Caco-2 (cell line): ENCODE measurements around the gene PCSK9. TPM values are rescaled to one million over a fixed set of nuclear protein-coding genes. Genes with fewer than 3 reads are reported as not detected.

Source experiments
- BruUV-seq: library from RNA; stranded (reverse); fragments of 400-500 nt; replicated peaks from 2 replicates; lab custom pipeline; 2021; lab: Mats Ljungman, UMichigan
- CTCF ChIA-PET: fragments of 300-600 bp; sonication (Branson Sonifier 250); formaldehyde crosslinking; loops from one replicate; lab custom pipeline; 2022; ENCODE audit warnings: antibody characterized with exemption; lab: Charles Lee
- POLR2A ChIA-PET: fragments of 300-600 bp; sonication (Branson Sonifier 250); formaldehyde crosslinking; loops from one replicate; lab custom pipeline; 2022; ENCODE audit warnings: antibody characterized with exemption; lab: Charles Lee
- DNase-seq, 2 experiments: peaks; one replicate each; pipeline versions ENCODE4 v3.0.0 to v3.0.0-alpha.2; 2020 to 2022
- H3K27me3 ChIP-seq: replicated peaks from 2 replicates; pipeline ENCODE4 v1.6.0; 2011; ENCODE audit warnings: low read length; ENCODE audit not compliant: control insufficient read depth, insufficient read depth
- H3K36me3 ChIP-seq: 2 replicates; pipeline ENCODE4 v1.5.1; 2011; ENCODE audit warnings: low read length; ENCODE audit not compliant: control insufficient read depth, insufficient read depth
- H3K4me1 ChIP-seq: fragments of 250-450 bp; sonication (Bioruptor Pico); 2 replicates; pipeline ENCODE4 v1.5.1; 2020; ENCODE audit warnings: mild to moderate bottlenecking
- H3K4me3 ChIP-seq: 2 replicates; pipeline ENCODE4 v1.5.1; 2011; ENCODE audit warnings: low read depth, mild to moderate bottlenecking, control low read depth, low read length
- H3K9me3 ChIP-seq: fragments of 250-450 bp; sonication (Bioruptor Pico); 2 replicates; pipeline ENCODE4 v1.5.1; 2020; ENCODE audit warnings: mild to moderate bottlenecking, moderate library complexity
- H3K27ac Mint-ChIP-seq: one replicate; pipeline ENCODE4 v1.8.0; 2022; ENCODE audit warnings: mixed read lengths; ENCODE audit not compliant: unreplicated experiment
- H3K27me3 Mint-ChIP-seq: one replicate; pipeline ENCODE4 v1.8.0; 2022; ENCODE audit warnings: mixed read lengths; ENCODE audit not compliant: insufficient read depth, unreplicated experiment
- H3K36me3 Mint-ChIP-seq: one replicate; pipeline ENCODE4 v1.8.0; 2022; ENCODE audit warnings: mild to moderate bottlenecking, mixed read lengths; ENCODE audit not compliant: insufficient read depth, unreplicated experiment
- H3K4me1 Mint-ChIP-seq: one replicate; pipeline ENCODE4 v1.8.0; 2022; ENCODE audit warnings: low read depth, mixed read lengths; ENCODE audit not compliant: unreplicated experiment
- H3K4me3 Mint-ChIP-seq: one replicate; pipeline ENCODE4 v1.8.0; 2022; ENCODE audit warnings: mild to moderate bottlenecking, moderate library complexity, mixed read lengths; ENCODE audit not compliant: unreplicated experiment
- H3K9me3 Mint-ChIP-seq: one replicate; pipeline ENCODE4 v1.8.0; 2022; ENCODE audit warnings: mixed read lengths; ENCODE audit not compliant: unreplicated experiment
- CTCF ChIP-seq, 2 experiments: fragments of 200-600 bp in 1 of 2; IDR thresholded peaks; 1 replicate in 1 of 2; 2 replicates in 1 of 2; pipeline versions ENCODE4 v1.5.1 to v1.8.0; 2011 to 2022; ENCODE audit warnings: antibody characterized with exemption in 1 of 2, control low read depth in 1 of 2, inconsistent platforms in 1 of 2, low read depth in 1 of 2, low read length in 1 of 2, mild to moderate bottlenecking in 1 of 2, moderate library complexity in 1 of 2; ENCODE audit not compliant: insufficient read depth in 1 of 2, severe bottlenecking in 1 of 2, unreplicated experiment in 1 of 2
- intact Hi-C: fragments of 100-400 bp; cut with micrococcal nuclease; formaldehyde crosslinking; loops from one replicate; pipeline ENCODE4 v1.10.0; 2022; ENCODE audit not compliant: unreplicated experiment
- total RNA-seq: library from RNA; stranded (reverse); gene quantifications from 2 replicates; pipeline ENCODE4 v1.2.3, GENCODE V29; 2022

Gene PCSK9
- total RNA-seq, 1 experiment from 2014 or later, result 29.4 TPM

GRCh38 chr1:55089683-55090082 lies 50.3 kb downstream of the PCSK9 start:
- TF ChIP-seq CTCF (IDR thresholded peaks at IDR 0.05; ENCODE audit: insufficient read depth in 1 of 2, low read depth in 1 of 2, low read length in 1 of 2, severe bottlenecking in 1 of 2, unreplicated experiment in 1 of 2), result no peak
- Histone ChIP-seq H3K27me3 (no peaks in the 10 kb centered on the region), H3K9me3 (no peaks in the 10 kb centered on the region), H3K4me1 (no peaks in the 10 kb centered on the region), H3K4me3 (no peak overlapping the region), H3K36me3 (peaks cover 1% of the 10 kb centered on the region; the same call in 1 of the 2 replicates)
- ChIA-PET CTCF (no interaction called here), POLR2A (no interaction called here)
- no peak for DNase-seq
- Mint-ChIP-seq H3K27me3 (no peaks in the 10 kb centered on the region), H3K4me1 (no peaks in the 10 kb centered on the region), H3K4me3 (no peak overlapping the region), H3K9me3 (no peaks in the 10 kb centered on the region), H3K36me3 (peaks cover 49% of the 10 kb centered on the region), H3K27ac (no peak overlapping the region)
- BruUV-seq, result no TSS peak
- intact Hi-C loops, result no loop called here

- Mint-ChIP-seq H3K27ac (no peak overlapping the region), H3K36me3 (peaks cover 44% of the 10 kb centered on the region), H3K9me3 (no peaks in the 10 kb centered on the region), H3K27me3 (no peaks in the 10 kb centered on the region), H3K4me3 (no peak overlapping the region), H3K4me1 (no peaks in the 10 kb centered on the region)
- Histone ChIP-seq H3K4me3 (no peak overlapping the region), H3K36me3 (peaks cover 1% of the 10 kb centered on the region; the same call in 1 of the 2 replicates), H3K27me3 (no peaks in the 10 kb centered on the region), H3K9me3 (no peaks in the 10 kb centered on the region), H3K4me1 (no peaks in the 10 kb centered on the region)
- no peak for TF ChIP-seq CTCF (IDR thresholded peaks at IDR 0.05; ENCODE audit: insufficient read depth in 1 of 2, low read depth in 1 of 2, low read length in 1 of 2, severe bottlenecking in 1 of 2, unreplicated experiment in 1 of 2)
- intact Hi-C loops, result no loop called here
- ChIA-PET CTCF (no interaction called here), POLR2A (no interaction called here)
- no TSS peak for BruUV-seq
- DNase-seq, result no peak
Observed at GRCh38 chr1:55092475-55092874, 53.1 kb downstream of the PCSK9 start.

- intact Hi-C loops, result no loop called here
Observed at GRCh38 chr1:55095095-55095494, 55.7 kb downstream of the PCSK9 start.

More at GRCh38 chr1:55095095-55095494, 55.7 kb downstream of the PCSK9 start:
- Mint-ChIP-seq H3K9me3 (no peaks in the 10 kb centered on the region), H3K36me3 (peaks cover 45% of the 10 kb centered on the region), H3K27ac (no peak overlapping the region), H3K27me3 (no peaks in the 10 kb centered on the region), H3K4me1 (no peaks in the 10 kb centered on the region), H3K4me3 (no peak overlapping the region)
- no peaks in the 10 kb centered on the region for H3K27me3 ChIP-seq
- no peak for DNase-seq
- no peaks in the 10 kb centered on the region for H3K4me1 ChIP-seq
- no TSS peak for BruUV-seq
- POLR2A ChIA-PET, result no interaction called here
- no peak overlapping the region for H3K4me3 ChIP-seq
- CTCF ChIA-PET, result interaction anchor here (0.7 kb wide), 1 partner anchor 1716 kb away, joined by 3 read pairs; no protein-coding TSS in a partner anchor
- TF ChIP-seq CTCF (IDR thresholded peaks at IDR 0.05; ENCODE audit: insufficient read depth in 1 of 2, low read depth in 1 of 2, low read length in 1 of 2, severe bottlenecking in 1 of 2, unreplicated experiment in 1 of 2), result no peak
- H3K9me3 ChIP-seq, result no peaks in the 10 kb centered on the region
- H3K36me3 ChIP-seq, result peaks cover 1% of the 10 kb centered on the region; the same call in 1 of the 2 replicates
